ENCODE data around the gene ZFAND2B.

- TF ChIP-seq POLR2A (IDR thresholded peaks at IDR 0.05), result no peak
- TF ChIP-seq, protein P1, sequence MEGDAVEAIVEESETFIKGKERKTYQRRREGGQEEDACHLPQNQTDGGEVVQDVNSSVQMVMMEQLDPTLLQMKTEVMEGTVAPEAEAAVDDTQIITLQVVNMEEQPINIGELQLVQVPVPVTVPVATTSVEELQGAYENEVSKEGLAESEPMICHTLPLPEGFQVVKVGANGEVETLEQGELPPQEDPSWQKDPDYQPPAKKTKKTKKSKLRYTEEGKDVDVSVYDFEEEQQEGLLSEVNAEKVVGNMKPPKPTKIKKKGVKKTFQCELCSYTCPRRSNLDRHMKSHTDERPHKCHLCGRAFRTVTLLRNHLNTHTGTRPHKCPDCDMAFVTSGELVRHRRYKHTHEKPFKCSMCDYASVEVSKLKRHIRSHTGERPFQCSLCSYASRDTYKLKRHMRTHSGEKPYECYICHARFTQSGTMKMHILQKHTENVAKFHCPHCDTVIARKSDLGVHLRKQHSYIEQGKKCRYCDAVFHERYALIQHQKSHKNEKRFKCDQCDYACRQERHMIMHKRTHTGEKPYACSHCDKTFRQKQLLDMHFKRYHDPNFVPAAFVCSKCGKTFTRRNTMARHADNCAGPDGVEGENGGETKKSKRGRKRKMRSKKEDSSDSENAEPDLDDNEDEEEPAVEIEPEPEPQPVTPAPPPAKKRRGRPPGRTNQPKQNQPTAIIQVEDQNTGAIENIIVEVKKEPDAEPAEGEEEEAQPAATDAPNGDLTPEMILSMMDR (IDR thresholded peaks at IDR 0.05), result no peak
Observed at GRCh38 chr2:219243291-219243761, 36.7 kb downstream of the ZFAND2B start.

Measured in esophagus squamous epithelium (tissue), 4 donors.